ENCODE data around the gene ELMO1. TPM values are rescaled to one million over a fixed set of nuclear protein-coding genes. Genes with fewer than 3 reads are reported as not detected.

Gene ELMO1
- total RNA-seq, 2 experiments from 2014 or later: 129 to 137 TPM

GRCh38 chr7:37083311-37084096 is 365.2 kb downstream of the ELMO1 start:
- intact Hi-C loops (cut with micrococcal nuclease): no loop called here
- CTCF ChIA-PET: no interaction called here
- H3K4me3 Mint-ChIP-seq: no peak overlapping the region

GRCh38 chr7:37081436-37081835 is 367.2 kb downstream of the ELMO1 start:
- DNase-seq: peak; percentile 69
- Mint-ChIP-seq H3K36me3 (ENCODE audit: low read depth) (peaks cover 42% of the 10 kb centered on the region), H3K9me3 (no peaks in the 10 kb centered on the region), H3K27ac (no peak overlapping the region), H3K4me3 (no peak overlapping the region), H3K4me1 (ENCODE audit: low read depth) (peaks cover 42% of the 10 kb centered on the region), H3K27me3 (ENCODE audit: low read depth) (no peaks in the 10 kb centered on the region)
- CTCF ChIA-PET: no interaction called here
- intact Hi-C loops (cut with micrococcal nuclease): no loop called here

More at GRCh38 chr7:37083311-37084096, 365.2 kb downstream of the ELMO1 start:
- no peak overlapping the region for H3K27ac Mint-ChIP-seq
- H3K36me3 Mint-ChIP-seq (ENCODE audit: low read depth): peaks cover 37% of the 10 kb centered on the region
- peaks cover 41% of the 10 kb centered on the region for H3K4me1 Mint-ChIP-seq (ENCODE audit: low read depth)
- no peak for DNase-seq
- H3K27me3 Mint-ChIP-seq (ENCODE audit: low read depth): no peaks in the 10 kb centered on the region
- H3K9me3 Mint-ChIP-seq: no peaks in the 10 kb centered on the region

GRCh38 chr7:37079420-37079819 is 369.2 kb downstream of the ELMO1 start:
- no peaks in the 10 kb centered on the region for H3K9me3 Mint-ChIP-seq
- no peaks in the 10 kb centered on the region for H3K27me3 Mint-ChIP-seq (ENCODE audit: low read depth)
- no peak overlapping the region for H3K27ac Mint-ChIP-seq
- H3K4me1 Mint-ChIP-seq (ENCODE audit: low read depth): peaks cover 42% of the 10 kb centered on the region
- peaks cover 43% of the 10 kb centered on the region for H3K36me3 Mint-ChIP-seq (ENCODE audit: low read depth)
- CTCF ChIA-PET: no interaction called here
- H3K4me3 Mint-ChIP-seq: no peak overlapping the region
- intact Hi-C loops (cut with micrococcal nuclease): no loop called here
- no peak for DNase-seq

GRCh38 chr7:37076668-37077067 is 372.0 kb downstream of the ELMO1 start:
- Mint-ChIP-seq H3K27ac (no peak overlapping the region), H3K9me3 (no peaks in the 10 kb centered on the region), H3K27me3 (ENCODE audit: low read depth) (no peaks in the 10 kb centered on the region), H3K4me1 (ENCODE audit: low read depth) (peaks cover 33% of the 10 kb centered on the region), H3K36me3 (ENCODE audit: low read depth) (peaks cover 41% of the 10 kb centered on the region), H3K4me3 (no peak overlapping the region)
- intact Hi-C loops (cut with micrococcal nuclease): no loop called here
- DNase-seq: no peak
- CTCF ChIA-PET: no interaction called here

- Mint-ChIP-seq H3K36me3 (ENCODE audit: low read depth) (peaks cover 33% of the 10 kb centered on the region), H3K9me3 (no peaks in the 10 kb centered on the region), H3K4me3 (no peak overlapping the region), H3K4me1 (ENCODE audit: low read depth) (peaks cover 47% of the 10 kb centered on the region), H3K27ac (no peak overlapping the region), H3K27me3 (ENCODE audit: low read depth) (no peaks in the 10 kb centered on the region)
- intact Hi-C loops (cut with micrococcal nuclease): no loop called here
- CTCF ChIA-PET: interaction anchor here (0.9 kb wide), 1 partner anchor 89 kb away, joined by 3 read pairs; no protein-coding TSS in a partner anchor
- DNase-seq: no peak
Observed at GRCh38 chr7:37074370-37074769, 374.3 kb downstream of the ELMO1 start.

DNA sequence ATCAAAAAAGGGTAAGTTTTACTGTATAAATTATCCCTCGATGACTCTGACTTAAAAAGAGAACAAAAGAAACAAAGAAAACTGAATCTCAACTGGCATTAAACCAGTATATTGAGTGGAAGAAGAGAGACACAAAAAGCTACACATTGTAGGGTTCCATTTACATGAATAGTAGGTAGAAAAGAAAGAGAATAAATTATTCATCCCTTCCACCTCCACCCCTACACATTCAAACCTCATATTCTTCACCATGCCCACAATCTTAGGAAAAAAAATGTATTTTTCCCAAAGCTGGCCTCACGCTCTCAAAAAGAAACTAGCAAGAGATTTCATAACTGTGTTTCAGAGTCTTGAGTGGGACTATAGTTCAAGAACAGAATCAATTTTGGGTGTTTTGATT is 377.5 kb downstream of the ELMO1 start:
- Mint-ChIP-seq H3K36me3 (ENCODE audit: low read depth) (peaks cover 24% of the 10 kb centered on the region), H3K4me3 (no peak overlapping the region), H3K27ac (peak overlapping the region; percentile 10), H3K9me3 (no peaks in the 10 kb centered on the region), H3K4me1 (ENCODE audit: low read depth) (peaks cover 58% of the 10 kb centered on the region), H3K27me3 (ENCODE audit: low read depth) (no peaks in the 10 kb centered on the region)
- CTCF ChIA-PET: interaction anchor here (1.1 kb wide), 1 partner anchor 111 kb away, joined by 6 read pairs; no protein-coding TSS in a partner anchor
- no peak for DNase-seq
- intact Hi-C loops (cut with micrococcal nuclease): no loop called here

GRCh38 chr7:37070471-37070870 is 378.2 kb downstream of the ELMO1 start:
- peaks cover 20% of the 10 kb centered on the region for H3K36me3 Mint-ChIP-seq (ENCODE audit: low read depth)
- CTCF ChIA-PET: no interaction called here
- H3K4me3 Mint-ChIP-seq: no peak overlapping the region
- DNase-seq: no peak
- intact Hi-C loops (cut with micrococcal nuclease): no loop called here
- no peak overlapping the region for H3K27ac Mint-ChIP-seq
- H3K9me3 Mint-ChIP-seq: no peaks in the 10 kb centered on the region
- H3K27me3 Mint-ChIP-seq (ENCODE audit: low read depth): no peaks in the 10 kb centered on the region
- H3K4me1 Mint-ChIP-seq (ENCODE audit: low read depth): peaks cover 59% of the 10 kb centered on the region

GRCh38 chr7:37070031-37070430 is 378.6 kb downstream of the ELMO1 start:
- H3K27ac Mint-ChIP-seq: no peak overlapping the region
- no peaks in the 10 kb centered on the region for H3K27me3 Mint-ChIP-seq (ENCODE audit: low read depth)
- H3K36me3 Mint-ChIP-seq (ENCODE audit: low read depth): peaks cover 24% of the 10 kb centered on the region
- peaks cover 63% of the 10 kb centered on the region for H3K4me1 Mint-ChIP-seq (ENCODE audit: low read depth)
- no peak for DNase-seq
- H3K4me3 Mint-ChIP-seq: no peak overlapping the region
- intact Hi-C loops (cut with micrococcal nuclease): no loop called here
- CTCF ChIA-PET: no interaction called here
- H3K9me3 Mint-ChIP-seq: no peaks in the 10 kb centered on the region

GRCh38 chr7:37069336-37069735 is 379.3 kb downstream of the ELMO1 start:
- Mint-ChIP-seq H3K4me3 (no peak overlapping the region), H3K27ac (peak overlapping the region; percentile 26), H3K4me1 (ENCODE audit: low read depth) (peaks cover 62% of the 10 kb centered on the region), H3K36me3 (ENCODE audit: low read depth) (peaks cover 21% of the 10 kb centered on the region), H3K27me3 (ENCODE audit: low read depth) (no peaks in the 10 kb centered on the region), H3K9me3 (no peaks in the 10 kb centered on the region)
- no peak for DNase-seq
- intact Hi-C loops (cut with micrococcal nuclease): loop anchor here (1.0 to 5.0 kb wide), 2 partner anchors 37 to 392 kb away; no protein-coding TSS in a partner anchor
- CTCF ChIA-PET: no interaction called here

GRCh38 chr7:37068902-37069301 is 379.8 kb downstream of the ELMO1 start:
- CTCF ChIA-PET: no interaction called here
- Mint-ChIP-seq H3K4me3 (no peak overlapping the region), H3K27me3 (ENCODE audit: low read depth) (no peaks in the 10 kb centered on the region), H3K36me3 (ENCODE audit: low read depth) (peaks cover 19% of the 10 kb centered on the region), H3K9me3 (no peaks in the 10 kb centered on the region), H3K4me1 (ENCODE audit: low read depth) (peaks cover 62% of the 10 kb centered on the region), H3K27ac (peak overlapping the region; percentile 26)
- intact Hi-C loops (cut with micrococcal nuclease): loop anchor here (1.0 to 5.0 kb wide), 2 partner anchors 37 to 392 kb away; no protein-coding TSS in a partner anchor
- no peak for DNase-seq

- Mint-ChIP-seq H3K4me1 (ENCODE audit: low read depth) (peaks cover 62% of the 10 kb centered on the region), H3K9me3 (no peaks in the 10 kb centered on the region), H3K27me3 (ENCODE audit: low read depth) (no peaks in the 10 kb centered on the region), H3K36me3 (ENCODE audit: low read depth) (peaks cover 24% of the 10 kb centered on the region), H3K4me3 (no peak overlapping the region), H3K27ac (no peak overlapping the region)
- intact Hi-C loops (cut with micrococcal nuclease): loop anchor here (5.0 kb wide), 1 partner anchor 391 kb away; no protein-coding TSS in a partner anchor
- no peak for DNase-seq
- CTCF ChIA-PET: no interaction called here
Observed at GRCh38 chr7:37068038-37068437, 380.6 kb downstream of the ELMO1 start.

- H3K4me3 Mint-ChIP-seq: no peak overlapping the region
- peaks cover 24% of the 10 kb centered on the region for H3K36me3 Mint-ChIP-seq (ENCODE audit: low read depth)
- H3K27ac Mint-ChIP-seq: peak overlapping the region; percentile 48
- CTCF ChIA-PET: no interaction called here
- H3K9me3 Mint-ChIP-seq: no peaks in the 10 kb centered on the region
- DNase-seq: peak; percentile 47
- intact Hi-C loops (cut with micrococcal nuclease): loop anchor here (2.0 to 5.0 kb wide), 2 partner anchors 33 to 389 kb away; no protein-coding TSS in a partner anchor
- no peaks in the 10 kb centered on the region for H3K27me3 Mint-ChIP-seq (ENCODE audit: low read depth)
- H3K4me1 Mint-ChIP-seq (ENCODE audit: low read depth): peaks cover 50% of the 10 kb centered on the region
Observed at GRCh38 chr7:37065779-37066271, 382.8 kb downstream of the ELMO1 start.

GRCh38 chr7:37062560-37062859 is 386.2 kb downstream of the ELMO1 start:
- CTCF ChIA-PET: no interaction called here
- H3K27me3 Mint-ChIP-seq (ENCODE audit: low read depth): no peaks in the 10 kb centered on the region

More at GRCh38 chr7:37062560-37062859, 386.2 kb downstream of the ELMO1 start:
- Mint-ChIP-seq H3K36me3 (ENCODE audit: low read depth) (peaks cover 22% of the 10 kb centered on the region), H3K9me3 (no peaks in the 10 kb centered on the region), H3K27ac (no peak overlapping the region), H3K4me1 (ENCODE audit: low read depth) (peaks cover 26% of the 10 kb centered on the region), H3K4me3 (no peak overlapping the region)
- intact Hi-C loops (cut with micrococcal nuclease): loop anchor here (1.0 kb wide), 1 partner anchor 326 kb away; no protein-coding TSS in a partner anchor
- DNase-seq: no peak
